HepG2 (cell line): Measurements from ENCODE around the gene ACAP1. TPM values are rescaled to one million over a fixed set of nuclear protein-coding genes. Genes with fewer than 3 reads are reported as not detected.

ENCODE experiments used
- ATAC-seq: fragments of 200-7000 bp; cut with Tn5 transposase; 3 replicates; pipeline ENCODE4 v1.9.1; 2020; ENCODE audit warnings: mild to moderate bottlenecking, moderate library complexity
- BruUV-seq: library from RNA; stranded (reverse); fragments of 400-500 nt; replicated peaks from 2 replicates; lab custom pipeline; 2021; lab: Mats Ljungman, UMichigan
- CTCF ChIA-PET: fragments of 300-600 bp; formaldehyde crosslinking; extraction: SDS; loops from one replicate; lab custom pipeline; 2021; ENCODE audit warnings: low total read pairs, inconsistent platforms, low intra/inter-chr PET ratio; lab: Yijun Ruan, JAX
- POLR2A ChIA-PET: fragments of 350-600 bp; sonication (Branson Sonifier 250); formaldehyde crosslinking; loops from one replicate; lab custom pipeline; 2020; ENCODE audit warnings: antibody characterized with exemption, inconsistent platforms; lab: Yijun Ruan, JAX
- DNase-seq: peaks from one replicate; pipeline ENCODE4 v3.0.0-alpha.2; 2015; ENCODE audit warnings: low spot score
- FAIRE-seq: peaks from 3 replicates; lab custom pipeline; 2011; peaks lifted over from hg19 to GRCh38; lab: Jason Lieb, UNC
- H2AFZ ChIP-seq: one replicate; pipeline ENCODE4 v1.6.1; 2011; ENCODE audit warnings: low read length, inconsistent platforms
- H3K27ac ChIP-seq: fragments of 300-600 bp; 3 replicates; pipeline ENCODE4 v1.8.0; 2011; ENCODE audit warnings: mixed run types, mild to moderate bottlenecking, mixed read lengths, low read length, inconsistent platforms; ENCODE audit not compliant: insufficient read depth; ENCODE audit errors: extremely low read length
- H3K27me3 ChIP-seq, 2 experiments: fragments of 200-600 bp in 1 of 2; 2 replicates in 1 of 2; 3 replicates in 1 of 2; pipeline versions ENCODE4 v1.6.0 to v1.8.0; 2011; ENCODE audit warnings: low read length in 2 of 2, mild to moderate bottlenecking in 2 of 2, moderate library complexity in 2 of 2, inconsistent platforms in 1 of 2; ENCODE audit not compliant: insufficient read depth in 2 of 2, control insufficient read depth in 1 of 2
- H3K36me3 ChIP-seq, 2 experiments: fragments of 200-600 bp in 1 of 2; replicated peaks in 1 of 2; 2 replicates in 1 of 2; 3 replicates in 1 of 2; pipeline versions ENCODE4 v1.5.1 to v1.8.0; 2011; ENCODE audit warnings: low read length in 2 of 2, inconsistent platforms in 1 of 2; ENCODE audit not compliant: insufficient read depth in 2 of 2, control insufficient read depth in 1 of 2
- H3K4me1 ChIP-seq: 2 replicates; pipeline ENCODE4 v1.5.1; 2012; ENCODE audit warnings: low read length, inconsistent platforms; ENCODE audit not compliant: insufficient read depth
- H3K4me2 ChIP-seq: 2 replicates; pipeline ENCODE4 v1.6.0; 2011; ENCODE audit warnings: low read depth, low read length, inconsistent platforms
- H3K4me3 ChIP-seq, 3 experiments: fragments of 200-600 bp in 1 of 3; sonication (generic), shearing (Covaris generic) in 1 of 3; replicated peaks in 1 of 3; 2 replicates each; pipeline ENCODE4 v1.5.1; 2011 to 2016; ENCODE audit warnings: low read length in 3 of 3, inconsistent platforms in 2 of 3, low read depth in 2 of 3, mild to moderate bottlenecking in 2 of 3, control low read depth in 1 of 3, mixed read lengths in 1 of 3; ENCODE audit not compliant: insufficient read depth in 1 of 3
- H3K79me2 ChIP-seq: one replicate; pipeline ENCODE4 v1.6.1; 2011; ENCODE audit warnings: low read length, inconsistent platforms; ENCODE audit not compliant: insufficient read depth
- H3K9ac ChIP-seq: 2 replicates; pipeline ENCODE4 v1.6.0; 2011; ENCODE audit warnings: mild to moderate bottlenecking, low read depth, low read length, inconsistent platforms; ENCODE audit not compliant: insufficient read depth
- H3K9me3 ChIP-seq: 2 replicates; pipeline ENCODE4 v1.5.1; 2012; ENCODE audit warnings: mild to moderate bottlenecking, low read length
- H4K20me1 ChIP-seq: 2 replicates; pipeline ENCODE4 v1.6.0; 2011; ENCODE audit warnings: inconsistent platforms, mild to moderate bottlenecking, low read length, moderate library complexity; ENCODE audit not compliant: insufficient read depth
- AFF4 ChIP-seq: sonication (generic); formaldehyde crosslinking; IDR thresholded peaks from 2 replicates; pipeline ENCODE4 v1.4.0; 2020; ENCODE audit warnings: missing genetic modification reagents
- CREM ChIP-seq, 2 experiments: sonication (generic) in 1 of 2; formaldehyde crosslinking in 1 of 2; IDR thresholded peaks; 2 replicates each; pipeline versions ENCODE4 v1.4.0 to v1.6.1; 2016 to 2020; ENCODE audit warnings: antibody characterized with exemption in 1 of 2, mild to moderate bottlenecking in 1 of 2, missing genetic modification reagents in 1 of 2
- MATR3 ChIP-seq: sonication (generic); formaldehyde crosslinking; IDR thresholded peaks from 2 replicates; pipeline ENCODE4 v1.4.0; 2020; ENCODE audit warnings: missing genetic modification reagents
- MYNN ChIP-seq: sonication (generic); formaldehyde crosslinking; IDR thresholded peaks from 2 replicates; pipeline ENCODE4 v1.4.0; 2020; ENCODE audit warnings: mild to moderate bottlenecking, low read depth, missing genetic modification reagents
- NCOA1 ChIP-seq: sonication (generic); formaldehyde crosslinking; IDR thresholded peaks from 2 replicates; pipeline ENCODE4 v1.9.0; 2021; ENCODE audit warnings: missing genetic modification reagents
- PAF1 ChIP-seq: IDR thresholded peaks from 2 replicates; pipeline ENCODE4 v1.6.1; 2016; ENCODE audit warnings: missing genetic modification reagents, missing compliant biosample characterization
- ZBTB8A ChIP-seq: sonication (generic); formaldehyde crosslinking; IDR thresholded peaks from 2 replicates; pipeline ENCODE4 v1.4.0; 2020; ENCODE audit warnings: mild to moderate bottlenecking, low read depth, missing genetic modification reagents, borderline replicate concordance
- ZKSCAN1 ChIP-seq: fragments of 150-350 bp; IDR thresholded peaks from 2 replicates; pipeline ENCODE4 v1.6.1; 2014; ENCODE audit warnings: low read length
- ZNF329 ChIP-seq: sonication (generic); formaldehyde crosslinking; IDR thresholded peaks from 2 replicates; pipeline ENCODE4 v1.9.0; 2021; ENCODE audit warnings: low read depth, mild to moderate bottlenecking, missing genetic modification reagents
- ZNF460 ChIP-seq: sonication (generic); formaldehyde crosslinking; IDR thresholded peaks from 2 replicates; pipeline ENCODE4 v1.5.1; 2020; ENCODE audit warnings: missing genetic modification reagents, mild to moderate bottlenecking, borderline replicate concordance
- ZSCAN9 ChIP-seq: IDR thresholded peaks from 2 replicates; pipeline ENCODE4 v1.6.1; 2016; ENCODE audit warnings: borderline replicate concordance
- WGBS: methylation state at CpG from one replicate; pipeline ENCODE4 v1.1.6; 2017; ENCODE audit warnings: low lambda C conversion rate; 5-methylcytosine and 5-hydroxymethylcytosine counted together
- in situ Hi-C: cut with HindIII; loops from 2 replicates; pipeline ENCODE4 v1.10.0; 2017; ENCODE audit warnings: low pct_unique_long_range_greater_than_20kb; ENCODE audit not compliant: extremely low pct_ligation_motif_present
- intact Hi-C: fragments of 100-400 bp; cut with micrococcal nuclease; formaldehyde crosslinking; loops from one replicate; pipeline ENCODE4 v1.10.0; 2022; ENCODE audit not compliant: unreplicated experiment
- polyA plus RNA-seq, 8 experiments: library from polyadenylated mRNA; depleted of rRNA in 3 of 8; stranded (reverse) in 7 of 8; unstranded in 1 of 8; fragments of >200 nt; fragmentation: Illumina TruSeq in 4 of 8; extraction: Trizol in 4 of 8; gene quantifications; 2 replicates each; pipeline versions ENCODE4 v1.2.1 to v1.2.3, GENCODE V29; 2011 to 2016; ENCODE audit warnings: low read depth in 4 of 8, missing spikeins in 1 of 8, mixed read lengths in 1 of 8; ENCODE audit not compliant: insufficient read depth in 1 of 8
- total RNA-seq, 5 experiments: library from RNA; depleted of rRNA; stranded (reverse); fragments of >200 nt; fragmentation: Illumina TruSeq; extraction: Trizol; gene quantifications; 2 replicates each; pipeline ENCODE4 v1.2.3, GENCODE V29; 2016; ENCODE audit warnings: low read depth in 1 of 5

Gene ACAP1
- total and polyA plus RNA-seq, 2 of the 13 experiments (the other 11 are each of a cell fraction or from before 2014, with no cell fraction given): 1.3 to 2.5 TPM

- no peak overlapping the region for H3K9ac ChIP-seq
- BruUV-seq: no TSS peak
- POLR2A ChIA-PET: no interaction called here
- H3K4me1 ChIP-seq: peaks cover 26% of the 10 kb centered on the region
- H3K9me3 ChIP-seq: no peaks in the 10 kb centered on the region
- WGBS: 77% methylated on average over 6 of the region's 18 CpGs
- H3K27me3 ChIP-seq: peaks cover 0 to 11% of the 10 kb centered on the region in 2 experiments; a peak in 2 of 5 replicates
- ATAC-seq (no peak), DNase-seq (no peak), FAIRE-seq (no peak)
- CTCF ChIA-PET: no interaction called here
- H3K27ac ChIP-seq: no peak overlapping the region
- in situ Hi-C loops: loop anchor here (10.0 kb wide), 1 partner anchor 245 kb away; the partner anchor contains the start of gene SLC16A11
- no peak overlapping the region for H2AFZ ChIP-seq
- no peak for TF ChIP-seq ZKSCAN1
- no peak for TF ChIP-seq ZBTB8A (CRISPR knock-in tag)
- no peak for TF ChIP-seq ZSCAN9 (CRISPR knock-in tag)
- no peak for TF ChIP-seq NCOA1 (CRISPR knock-in tag)
- no peak for TF ChIP-seq ZNF329 (CRISPR knock-in tag)
- TF ChIP-seq MATR3: no peak
- TF ChIP-seq MYNN (CRISPR knock-in tag): no peak
- no peaks in the 10 kb centered on the region for H4K20me1 ChIP-seq
- no peak overlapping the region for H3K4me2 ChIP-seq
- intact Hi-C loops: no loop called here
- H3K4me3 ChIP-seq: no peak overlapping the region
- H3K79me2 ChIP-seq: no peaks in the 10 kb centered on the region
- H3K36me3 ChIP-seq: peaks cover 4 to 7% of the 10 kb centered on the region in 2 experiments; a peak in 3 of 5 replicates
Observed at GRCh38 chr17:7289256-7290032, 46.9 kb upstream of the ACAP1 start.

- no peak overlapping the region for H3K4me3 ChIP-seq
- H2AFZ ChIP-seq: no peak overlapping the region
- H3K36me3 ChIP-seq: peaks cover 0 to 1% of the 10 kb centered on the region in 2 experiments; a peak in 2 of 5 replicates
- H4K20me1 ChIP-seq: no peaks in the 10 kb centered on the region
- H3K9me3 ChIP-seq: no peaks in the 10 kb centered on the region
- no peak overlapping the region for H3K4me2 ChIP-seq
- H3K4me1 ChIP-seq: peaks cover 26% of the 10 kb centered on the region
- no peak for FAIRE-seq
- peaks cover 0 to 11% of the 10 kb centered on the region in 2 experiments; a peak in 2 of 5 replicates for H3K27me3 ChIP-seq
- intact Hi-C loops (no loop called here), in situ Hi-C loops (no loop called here)
- H3K27ac ChIP-seq: no peak overlapping the region
- H3K9ac ChIP-seq: no peak overlapping the region
- ChIA-PET CTCF (no interaction called here), POLR2A (no interaction called here)
- DNase-seq: no peak
- ATAC-seq: no peak
- H3K79me2 ChIP-seq: no peaks in the 10 kb centered on the region
- WGBS: 77% methylated on average over 14 of the region's 19 CpGs
- no TSS peak for BruUV-seq
- TF ChIP-seq CREM (IDR thresholded peaks at IDR 0.05): no peak
- TF ChIP-seq CREM (CRISPR knock-in tag; IDR thresholded peaks at IDR 0.05): no peak
- TF ChIP-seq PAF1 (CRISPR knock-in tag): no peak
- TF ChIP-seq AFF4 (CRISPR knock-in tag): no peak
- TF ChIP-seq ZNF460 (CRISPR knock-in tag): no peak
Observed at GRCh38 chr17:7290166-7290565, 46.2 kb upstream of the ACAP1 start.
